AG09319 (cell line): Measurements from ENCODE around the gene CEP85.
A peak's percentile ranks its signal among the peaks of the same experiment; 100 is the strongest.

Experiments
- DNase-seq: peaks from one replicate; pipeline ENCODE4 v3.0.0-alpha.2; 2010; ENCODE audit warnings: low read depth; ENCODE audit errors: extremely low read depth
- CTCF ChIP-seq: IDR thresholded peaks from 2 replicates; pipeline ENCODE4 v1.5.1; 2011; ENCODE audit warnings: low read depth, mild to moderate bottlenecking, inconsistent platforms, low read length, moderate library complexity

The CEP85 gene

GRCh38 chr1:26283279-26283853, 49.4 kb downstream of the CEP85 start:
- DNase-seq, result no peak
- TF ChIP-seq CTCF, result no peak

GRCh38 chr1:26283871-26284596, 50.0 kb downstream of the CEP85 start:
- no peak for TF ChIP-seq CTCF
- no peak for DNase-seq

- peak; percentile 61 for DNase-seq
- peak; percentile 64 for TF ChIP-seq CTCF
Measured at GRCh38 chr1:26284597-26285347, 50.8 kb downstream of the CEP85 start.

- DNase-seq, result no peak
- TF ChIP-seq CTCF, result peak; percentile 15
Measured at GRCh38 chr1:26285366-26286063, 51.5 kb downstream of the CEP85 start.

GRCh38 chr1:26286064-26286416, 52.0 kb downstream of the CEP85 start:
- no peak for TF ChIP-seq CTCF
- no peak for DNase-seq

GRCh38 chr1:26287033-26287711, 53.2 kb downstream of the CEP85 start:
- no peak for TF ChIP-seq CTCF
- DNase-seq, result no peak
